Measurements from ENCODE around the gene REN.

- no peak for TF ChIP-seq POLR2A (IDR thresholded peaks at IDR 0.05; ENCODE audit: low read depth, low read length)
- TF ChIP-seq POLR2AphosphoS5 (IDR thresholded peaks at IDR 0.05; ENCODE audit: low read depth, low read length): no peak
- no peak for TF ChIP-seq TAF1 (IDR thresholded peaks at IDR 0.05; ENCODE audit: low read depth, low read length)
- TF ChIP-seq SPI1 (IDR thresholded peaks at IDR 0.05; ENCODE audit: low read depth, low read length): no peak
Measured at GRCh38 chr1:204149107-204149506, 17.0 kb downstream of the REN start.

Measured in GM12891 (cell line).